Lower leg skin (tissue), 3 donors: ENCODE results near the gene CFAP58.

Experiments
- CTCF ChIP-seq, 3 donors: fragments of 450-650 bp; IDR thresholded peaks; one replicate each; pipeline ENCODE4 v1.5.1; 2016; ENCODE audit warnings: antibody characterized with exemption in 3 of 3, mild to moderate bottlenecking in 3 of 3, moderate library complexity in 2 of 3
- POLR2A ChIP-seq, 2 donors: fragments of 450-650 bp; IDR thresholded peaks; one replicate each; pipeline ENCODE4 v1.6.1; 2016 to 2017; ENCODE audit warnings: antibody characterized with exemption in 2 of 2, mild to moderate bottlenecking in 1 of 2, moderate library complexity in 1 of 2

- TF ChIP-seq CTCF (IDR thresholded peaks at IDR 0.05) (no peak), POLR2A (IDR thresholded peaks at IDR 0.05) (no peak)
Measured at GRCh38 chr10:104486803-104487202, 133.2 kb downstream of the CFAP58 start.
